AG09309 (cell line): ENCODE measurements around the gene STX8.
"Not testable (repeated sequence)": the region's sequence is repeated elsewhere in the genome, so short reads cannot be mapped to it uniquely, and the experiment has no call there.

Experiments used
- DNase-seq: peaks from one replicate; pipeline ENCODE4 v3.0.0-alpha.2; 2010; ENCODE audit warnings: low read depth
- H3K4me3 ChIP-seq: 2 replicates; pipeline ENCODE4 v1.5.1; 2011; ENCODE audit warnings: mild to moderate bottlenecking, low read depth, low read length, moderate library complexity; ENCODE audit not compliant: control insufficient read depth
- CTCF ChIP-seq: IDR thresholded peaks from 2 replicates; pipeline ENCODE4 v1.5.1; 2011; ENCODE audit warnings: mild to moderate bottlenecking, low read depth, low read length, inconsistent platforms; ENCODE audit not compliant: insufficient read depth, control insufficient read depth; ENCODE audit errors: missing control alignments

STX8 gene, protein sequence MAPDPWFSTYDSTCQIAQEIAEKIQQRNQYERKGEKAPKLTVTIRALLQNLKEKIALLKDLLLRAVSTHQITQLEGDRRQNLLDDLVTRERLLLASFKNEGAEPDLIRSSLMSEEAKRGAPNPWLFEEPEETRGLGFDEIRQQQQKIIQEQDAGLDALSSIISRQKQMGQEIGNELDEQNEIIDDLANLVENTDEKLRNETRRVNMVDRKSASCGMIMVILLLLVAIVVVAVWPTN

GRCh38 chr17:9575381-9576101 lies at the start of gene STX8:
Gene STX8, minus strand, starts transcription at chr17:9575820. Its CDS starts 12 bp downstream, at chr17:9575808.
- peak within 1 kb of the TSS; percentile 67 for H3K4me3 ChIP-seq
- no peak for TF ChIP-seq CTCF
- peak; percentile 43 for DNase-seq

DNA sequence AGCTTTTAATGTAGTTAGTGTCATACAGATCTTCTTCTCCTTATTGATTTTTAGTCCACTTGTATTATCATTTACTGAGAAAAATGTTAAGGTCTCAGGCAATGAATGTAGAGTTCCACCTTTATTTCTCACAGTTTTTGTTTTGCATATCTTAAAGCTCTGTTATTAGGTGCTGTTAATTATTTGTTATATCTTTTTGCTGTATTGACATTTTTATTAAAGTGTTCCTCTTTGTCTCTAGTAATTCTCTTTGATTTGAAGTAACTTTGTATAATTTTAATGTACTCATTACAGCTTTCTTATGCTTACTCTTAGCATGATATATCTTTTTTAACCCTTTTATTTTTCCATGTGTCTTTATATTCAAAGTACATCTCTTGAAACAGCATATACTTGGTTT lies 47.3 kb upstream of the STX8 start:
- H3K4me3 ChIP-seq: no peak overlapping the region
- DNase-seq: no peak
- TF ChIP-seq CTCF: no peak

GRCh38 chr17:9615486-9615885 lies 39.9 kb upstream of the STX8 start:
- H3K4me3 ChIP-seq: no peak overlapping the region
- TF ChIP-seq CTCF: no peak
- no peak for DNase-seq

- no peak for DNase-seq
- H3K4me3 ChIP-seq: no peak overlapping the region
- TF ChIP-seq CTCF: no peak
Observed at GRCh38 chr17:9612006-9612405, 36.4 kb upstream of the STX8 start.

GRCh38 chr17:9611557-9611956 lies 35.9 kb upstream of the STX8 start:
- TF ChIP-seq CTCF: no peak

GRCh38 chr17:9607058-9607457 lies 31.4 kb upstream of the STX8 start:
- not testable (repeated sequence) for DNase-seq

More at GRCh38 chr17:9611557-9611956, 35.9 kb upstream of the STX8 start:
- no peak overlapping the region for H3K4me3 ChIP-seq
- no peak for DNase-seq

GRCh38 chr17:9606453-9606852 lies 30.8 kb upstream of the STX8 start:
- no peak overlapping the region for H3K4me3 ChIP-seq
- no peak for TF ChIP-seq CTCF
- DNase-seq: no peak

More at GRCh38 chr17:9607058-9607457, 31.4 kb upstream of the STX8 start:
- not testable (repeated sequence) for H3K4me3 ChIP-seq

- not testable (repeated sequence) for H3K4me3 ChIP-seq, DNase-seq
Observed at GRCh38 chr17:9604583-9604982, 29.0 kb upstream of the STX8 start.
